ENCODE measurements around the gene SPON1.

DNA sequence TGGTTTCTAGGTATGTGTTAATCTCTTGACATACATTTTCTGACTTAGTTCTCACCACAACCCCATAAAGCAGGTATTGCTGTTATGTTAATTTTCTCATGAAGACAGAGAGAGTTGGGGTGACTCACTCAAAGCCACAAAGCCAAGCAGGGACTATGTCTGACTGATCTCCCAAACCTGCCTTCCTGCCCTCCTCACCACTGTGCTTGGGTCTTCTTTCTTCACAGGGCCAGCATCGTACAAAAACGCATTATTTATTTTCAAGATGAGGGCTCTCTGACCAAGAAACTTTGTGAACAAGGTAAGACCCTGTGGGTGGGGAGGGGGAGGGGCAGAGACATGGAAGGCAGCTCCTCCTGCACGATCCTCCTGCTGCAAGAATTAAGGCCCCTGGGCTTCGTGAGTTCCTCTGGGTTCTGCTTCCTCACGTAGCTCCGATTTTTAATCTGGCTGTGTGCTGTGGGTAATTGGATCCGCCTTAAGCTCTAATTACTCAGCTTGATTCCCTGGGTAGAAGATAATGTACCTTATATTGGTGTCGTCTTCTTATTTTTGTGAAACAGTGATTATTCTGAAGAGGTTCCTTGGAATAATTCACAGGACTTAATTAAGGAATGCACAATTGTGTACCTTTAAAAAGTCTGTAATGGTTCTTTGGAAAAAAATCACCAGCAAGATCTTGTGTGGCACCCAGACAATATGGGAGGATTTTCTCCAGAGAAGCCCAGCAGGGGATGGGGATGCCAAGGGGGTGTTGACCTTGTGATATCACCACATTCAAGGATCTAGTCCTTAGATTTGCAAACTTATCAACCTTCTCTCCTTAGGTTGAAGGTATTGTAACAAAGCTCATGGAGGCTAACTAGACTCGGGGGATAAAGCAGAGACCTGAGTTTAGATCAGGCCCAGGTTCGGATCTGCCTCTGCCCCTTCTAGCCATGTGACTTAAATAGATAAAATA lies 112.9 kb downstream of the SPON1 start:
- no peak for TF ChIP-seq CTCF (IDR thresholded peaks at IDR 0.05)
- TF ChIP-seq POLR2A (IDR thresholded peaks at IDR 0.05): no peak
